Stimulated activated CD4-positive, alpha-beta T cell treated with anti-CD3 and anti-CD28 coated beads, Interleukin-12 subunit alpha, Interleukin-12 subunit beta, amount 100 ng/mL, for 48 hours (primary cell): ENCODE results near the gene ATP4B.

Experiments
- DNase-seq, 3 donors: peaks; one replicate each; pipeline ENCODE4 v3.0.0-alpha.2; 2020; ENCODE audit warnings: low read depth in 2 of 3, low spot score in 1 of 3

The ATP4B gene

DNA sequence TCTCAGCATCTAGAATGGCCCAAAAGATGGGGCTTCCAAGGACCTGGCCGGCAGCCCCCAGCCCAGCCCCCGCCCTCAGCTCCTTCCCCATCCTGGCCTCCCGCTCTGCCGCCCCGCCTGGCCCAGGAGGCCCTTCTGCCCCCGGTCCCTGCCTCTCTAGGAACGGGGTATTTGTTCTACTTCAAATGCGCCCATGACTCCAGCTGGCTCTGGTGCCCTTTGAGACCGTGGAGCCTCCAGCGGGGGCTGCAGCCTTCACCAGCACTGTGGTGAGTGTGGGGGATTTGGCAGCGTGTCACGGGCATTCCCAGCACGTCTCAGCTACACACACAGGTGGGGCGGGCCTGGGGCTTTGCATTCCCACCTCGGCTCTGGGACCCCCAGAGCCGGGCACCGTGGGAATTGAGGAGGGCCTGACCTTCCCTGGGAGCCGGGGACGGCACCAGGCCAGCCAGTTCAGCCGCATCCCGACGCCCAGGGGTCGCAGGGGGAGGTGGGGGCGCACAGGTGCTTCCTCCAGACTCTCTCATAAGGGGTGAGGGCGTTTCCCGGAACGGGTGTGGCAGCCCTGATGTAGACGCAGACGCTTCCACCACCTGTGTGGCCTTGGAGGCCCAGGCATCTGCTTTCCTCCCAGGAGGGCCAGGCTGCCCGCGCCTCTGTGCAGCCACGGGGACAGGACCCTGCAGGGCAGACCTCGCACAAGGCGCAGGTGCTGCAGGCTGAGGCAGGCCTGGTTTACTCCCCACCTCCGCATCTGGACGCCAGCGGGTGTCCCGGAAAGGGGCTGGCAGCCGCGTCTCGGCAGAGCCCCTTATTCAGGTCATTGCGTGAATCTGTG lies 947 bp downstream of the ATP4B start:
- no peak for DNase-seq

DNA sequence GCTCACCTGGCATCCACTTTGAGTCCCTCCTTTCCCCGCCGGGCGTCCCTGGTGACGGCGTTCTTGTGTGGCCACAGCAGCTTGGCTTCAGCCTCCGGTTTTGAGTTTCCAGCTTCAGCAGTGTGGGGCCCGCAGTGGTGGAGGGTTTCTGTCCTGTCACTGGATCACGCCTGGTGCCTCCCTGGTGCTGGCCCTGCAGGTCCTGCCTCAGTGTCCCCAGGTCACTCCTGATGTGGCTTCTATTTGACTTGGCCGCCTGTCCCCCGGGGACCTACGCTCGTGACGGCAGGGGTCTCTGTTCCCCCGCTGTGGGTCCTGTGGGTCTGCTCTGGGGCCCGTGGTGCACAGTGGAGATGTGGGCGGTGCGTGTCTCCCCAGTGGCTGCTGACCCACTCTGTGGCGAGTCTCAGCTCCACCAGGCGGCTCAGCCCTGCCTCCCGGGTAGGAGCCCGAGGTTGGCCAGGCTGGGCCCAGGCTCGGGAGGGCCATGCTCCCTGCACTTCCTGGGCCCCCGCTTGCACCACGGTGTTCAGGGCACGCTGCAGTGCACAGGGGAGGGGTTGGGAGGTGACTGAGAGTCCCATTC lies 1.9 kb downstream of the ATP4B start:
- no peak for DNase-seq

DNA sequence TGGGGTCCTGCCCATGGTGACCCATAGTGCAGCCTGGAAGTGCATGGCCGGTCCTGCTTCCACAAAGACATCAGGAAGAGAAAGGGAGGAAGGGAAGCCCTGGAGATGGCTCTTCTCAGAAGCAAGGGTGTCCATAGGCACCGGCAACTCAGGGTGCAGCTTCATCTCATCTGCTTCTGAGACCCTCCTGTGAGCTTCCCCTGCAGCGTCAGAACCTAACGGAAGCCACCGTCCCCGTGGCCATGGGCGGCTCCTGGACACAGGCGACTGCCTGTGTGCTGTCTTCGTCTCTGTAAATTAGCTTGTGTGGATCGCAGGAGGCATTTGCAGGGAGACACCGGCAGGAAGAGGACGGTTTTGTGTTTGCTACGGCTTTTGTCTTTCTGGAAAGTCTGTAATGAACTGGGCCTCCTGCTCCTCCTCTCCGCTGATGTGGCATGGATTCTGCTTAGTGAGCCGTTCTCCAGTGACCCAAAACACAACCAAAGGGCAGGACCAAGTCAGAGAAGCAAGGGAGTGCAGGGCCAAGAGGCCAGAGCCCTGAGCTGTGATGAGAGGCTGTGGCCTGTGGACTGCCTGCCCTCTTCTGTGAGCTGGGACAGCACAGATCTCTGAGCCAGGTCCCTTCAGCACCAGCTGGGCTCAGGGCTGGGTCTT lies 2.5 kb downstream of the ATP4B start:
- no peak for DNase-seq

DNA sequence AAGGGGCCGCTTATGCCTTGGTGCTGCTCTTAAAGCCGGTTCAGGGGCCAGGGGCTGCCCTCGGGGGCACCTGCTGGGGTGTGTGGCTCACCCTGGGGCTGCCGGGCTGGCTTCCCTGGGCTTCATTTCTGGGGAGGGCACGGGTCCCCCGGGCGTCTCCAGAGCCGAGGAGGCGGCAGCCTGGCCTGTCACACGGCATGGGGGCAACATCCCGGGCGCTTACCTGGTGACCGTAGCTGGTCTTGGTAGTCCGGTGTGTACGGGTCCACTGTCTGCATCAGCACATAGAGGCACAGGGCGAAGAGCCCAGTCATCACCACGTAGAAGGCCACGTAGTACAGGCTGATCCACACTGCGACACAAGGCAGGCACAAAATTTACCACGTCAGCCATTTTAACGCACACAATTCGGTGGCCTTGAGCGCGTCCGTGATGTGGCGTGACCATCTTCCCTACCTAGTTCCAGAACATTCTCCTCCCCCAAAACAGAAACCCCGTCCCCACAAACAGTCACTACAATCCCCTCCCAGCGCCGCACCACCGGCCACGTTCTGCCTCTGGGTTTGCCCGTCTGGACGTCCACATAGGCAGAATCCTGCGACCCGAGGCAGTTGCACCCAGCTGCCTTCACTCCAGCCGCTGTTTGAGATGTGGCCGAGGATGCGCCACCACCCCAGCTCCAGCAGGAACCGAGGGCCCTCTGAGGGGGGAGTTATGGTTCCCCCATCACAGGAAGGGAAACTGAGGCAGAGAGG lies 3.2 kb downstream of the ATP4B start:
- DNase-seq: no peak

DNA sequence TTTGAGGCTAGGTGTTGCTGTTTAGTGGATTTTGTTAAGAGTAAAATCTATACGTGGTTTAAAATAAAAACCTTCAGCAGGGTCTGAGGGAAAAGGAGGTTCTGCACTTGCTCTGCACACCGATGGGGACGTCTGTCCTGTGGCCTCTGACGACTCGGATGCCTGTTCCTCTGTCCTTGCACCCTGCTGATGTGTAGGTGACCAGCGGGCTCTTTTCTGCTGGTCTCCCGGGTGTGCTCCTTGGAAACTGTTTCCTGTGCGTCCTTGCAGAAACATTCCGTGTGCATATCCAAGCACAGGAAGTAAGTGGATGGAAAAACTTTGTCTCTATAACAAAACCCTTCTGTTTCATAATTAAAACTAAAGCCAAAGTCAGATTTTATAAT lies 3.8 kb downstream of the ATP4B start:
- no peak for DNase-seq

DNA sequence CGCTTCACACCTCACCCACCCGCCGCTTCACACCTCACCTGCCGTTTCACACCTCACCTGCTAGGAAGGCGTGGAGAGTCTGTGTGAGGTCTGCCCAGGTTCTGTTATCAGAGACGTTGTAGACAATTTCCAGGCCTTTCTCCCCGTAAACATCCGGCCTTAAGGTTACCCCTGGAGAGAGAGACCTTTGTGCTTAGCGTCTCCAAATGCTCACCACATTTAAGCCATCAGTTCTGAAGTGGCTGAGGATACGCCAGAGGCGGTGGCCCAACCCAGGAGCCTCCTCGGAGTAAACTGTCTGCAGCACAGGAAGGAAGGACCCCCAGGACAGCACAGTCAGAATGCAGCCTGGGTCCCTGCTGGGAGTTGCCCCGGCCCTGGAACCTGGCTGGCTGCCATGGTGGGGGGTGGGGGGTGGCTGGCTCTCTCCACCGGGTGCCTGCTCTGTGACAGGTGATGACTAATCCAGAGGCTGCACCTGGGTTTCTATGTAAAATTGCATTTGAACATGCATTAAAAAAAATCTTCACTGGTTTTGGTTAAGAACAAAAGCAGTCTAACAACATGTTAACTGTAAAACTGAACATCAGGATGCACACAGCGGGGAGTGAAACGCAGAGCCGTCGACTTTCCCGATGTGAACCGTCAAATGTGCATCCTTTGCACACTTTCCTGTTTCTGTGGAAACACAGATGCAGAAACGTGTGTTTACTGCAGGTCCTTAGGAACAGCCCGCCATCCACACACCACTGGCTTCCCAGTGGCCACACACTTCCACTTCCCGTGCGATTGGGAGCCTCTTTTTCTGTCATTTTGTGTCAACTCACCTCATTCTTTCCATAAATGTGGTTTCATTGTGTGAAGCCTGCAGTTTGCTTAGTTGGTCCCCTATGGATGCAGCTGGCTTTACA lies 4.5 kb downstream of the ATP4B start:
- DNase-seq: no peak

DNA sequence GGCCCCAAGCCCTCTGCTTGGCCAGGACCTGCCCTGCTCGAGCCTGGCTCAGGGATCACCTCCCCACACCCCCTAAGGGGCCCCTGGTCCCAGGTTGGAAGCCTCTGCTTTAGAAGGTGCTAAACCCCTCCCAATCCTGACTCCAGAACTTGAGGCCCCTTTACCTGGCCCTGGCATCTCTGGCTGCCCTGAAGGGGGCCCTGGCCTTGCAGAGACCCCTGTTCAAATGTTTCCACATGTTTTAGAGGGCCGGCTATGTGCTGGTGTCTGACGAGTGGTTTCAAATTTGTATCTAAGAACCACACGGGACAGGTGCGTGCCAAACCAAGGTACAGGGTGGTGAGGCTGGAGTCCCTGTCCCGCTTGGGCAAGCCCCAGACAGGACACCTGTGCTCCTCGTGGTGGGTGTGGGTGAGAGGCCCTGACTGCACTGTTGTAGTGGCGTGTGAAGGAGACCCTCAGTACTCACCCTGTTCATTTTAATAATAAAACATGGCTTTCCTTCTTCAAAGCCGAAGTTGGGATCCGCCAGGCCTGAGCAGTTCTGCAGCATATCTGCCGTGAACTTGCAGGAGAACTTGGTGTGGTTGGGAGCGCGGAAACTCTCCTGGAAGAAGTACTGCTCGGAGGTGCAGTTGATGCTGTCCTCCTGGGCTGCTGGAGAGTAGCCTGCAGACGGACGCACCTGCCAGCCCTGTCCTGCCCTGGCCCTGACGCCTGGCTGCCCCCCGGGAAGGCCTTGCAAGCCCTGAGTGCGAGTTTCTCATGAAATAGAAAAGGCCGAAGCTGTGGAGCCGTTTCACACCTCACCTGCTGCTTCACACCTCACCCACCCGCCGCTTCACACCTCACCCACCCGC lies 5.4 kb downstream of the ATP4B start:
- DNase-seq: no peak

DNA sequence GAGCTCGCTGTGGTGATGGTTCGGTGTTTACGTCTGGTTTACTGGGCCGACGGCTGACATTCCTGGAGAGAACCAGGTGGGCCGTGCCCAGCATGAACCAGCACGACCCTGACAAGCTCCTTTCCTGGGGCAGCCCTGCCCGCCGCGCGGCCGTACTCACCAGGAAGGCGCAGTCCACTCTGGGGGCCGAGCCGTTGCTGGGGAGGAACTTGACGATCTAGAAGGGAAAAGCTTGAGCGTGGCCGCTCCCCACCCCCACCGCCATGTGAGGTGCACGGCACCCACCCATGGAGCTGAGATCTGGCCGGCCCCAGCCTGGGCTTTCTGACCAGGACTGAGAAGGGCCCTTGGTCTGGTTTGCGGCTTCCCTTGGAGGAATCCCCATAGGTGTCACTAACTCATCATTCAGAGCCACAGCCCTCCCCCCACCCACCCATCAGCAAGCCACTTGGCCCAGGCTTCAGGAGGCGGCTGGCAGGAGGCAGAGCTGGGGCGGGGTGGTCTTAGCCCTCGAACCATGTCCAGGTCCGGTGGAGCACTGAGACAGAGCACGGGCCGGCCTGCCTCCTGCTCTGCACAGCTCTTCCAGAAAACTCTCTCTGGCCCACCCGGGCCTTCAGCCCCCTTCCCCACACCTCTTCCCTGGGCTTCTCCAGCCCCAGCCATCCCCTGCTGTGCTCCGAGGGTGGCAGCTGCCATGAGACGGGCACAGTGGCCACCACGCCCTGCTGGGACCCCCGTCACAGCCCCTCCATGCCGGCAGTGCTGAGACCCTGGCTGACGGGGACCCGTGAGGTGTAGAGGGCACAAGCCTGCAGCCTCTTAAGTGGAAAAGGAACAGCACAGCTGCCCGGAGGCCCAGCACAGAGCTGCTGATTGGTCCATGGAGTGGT lies 6.2 kb downstream of the ATP4B start:
- DNase-seq: no peak

DNA sequence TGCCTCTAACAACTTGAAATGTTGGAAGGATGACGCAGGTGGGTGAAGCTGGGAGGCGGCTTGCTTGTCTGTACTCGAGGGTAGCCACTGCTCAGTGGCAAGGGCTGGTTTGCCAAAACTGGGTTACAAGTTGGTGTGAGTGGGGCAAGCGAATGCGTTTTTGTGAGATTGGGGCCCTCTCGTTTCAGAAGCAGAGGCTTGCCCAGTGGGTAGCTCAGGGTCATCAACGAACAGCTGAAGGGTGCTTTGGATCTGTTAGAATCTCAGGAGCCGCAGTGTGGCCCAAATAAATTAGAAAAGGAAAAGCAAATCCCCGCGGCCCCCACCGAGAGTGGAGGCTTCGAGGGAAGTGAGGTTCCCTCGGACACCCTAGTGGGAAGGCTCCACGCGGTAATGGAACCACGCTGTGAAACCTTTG lies 7.3 kb downstream of the ATP4B start:
- no peak for DNase-seq

DNA sequence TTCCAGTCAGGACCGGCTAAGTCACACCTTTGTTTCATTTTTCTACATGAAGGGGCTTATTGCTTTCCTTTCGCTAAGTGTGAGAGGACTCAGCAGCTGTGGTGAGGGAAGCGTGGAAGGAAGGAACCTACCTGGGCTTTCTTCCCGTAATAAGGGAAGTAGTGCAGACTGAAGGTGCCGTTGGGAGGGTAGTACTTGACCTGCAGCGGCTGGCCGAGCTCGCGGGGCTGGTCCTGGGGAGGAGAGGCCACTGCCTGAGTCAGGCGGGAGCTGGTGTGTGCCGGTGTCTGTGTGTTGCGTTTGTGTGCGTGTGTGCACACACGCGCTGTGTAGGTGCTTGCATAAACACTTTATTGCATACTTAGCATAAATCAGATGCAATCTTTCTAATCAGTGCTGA lies 7.7 kb downstream of the ATP4B start:
- DNase-seq: no peak

DNA sequence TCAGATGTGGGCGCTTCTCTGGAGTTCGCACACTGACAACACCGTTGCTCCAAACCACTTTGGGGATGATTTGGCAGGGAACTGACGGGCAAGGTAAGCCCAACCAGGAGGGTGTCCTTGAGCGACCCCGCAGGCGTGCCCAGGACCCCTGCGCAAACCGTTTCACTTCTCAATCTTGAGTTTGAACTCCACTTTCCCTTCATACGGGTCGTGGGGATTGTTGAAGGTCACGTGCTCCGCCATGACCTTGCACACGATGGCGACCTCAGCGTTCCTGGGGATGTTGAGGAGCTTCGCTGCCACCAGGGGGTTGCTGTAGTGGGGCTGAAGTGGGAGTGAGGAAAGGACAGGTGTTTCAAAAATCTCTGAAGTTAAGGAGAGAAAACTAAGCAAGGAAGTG lies 8.8 kb downstream of the ATP4B start:
- no peak for DNase-seq

DNA sequence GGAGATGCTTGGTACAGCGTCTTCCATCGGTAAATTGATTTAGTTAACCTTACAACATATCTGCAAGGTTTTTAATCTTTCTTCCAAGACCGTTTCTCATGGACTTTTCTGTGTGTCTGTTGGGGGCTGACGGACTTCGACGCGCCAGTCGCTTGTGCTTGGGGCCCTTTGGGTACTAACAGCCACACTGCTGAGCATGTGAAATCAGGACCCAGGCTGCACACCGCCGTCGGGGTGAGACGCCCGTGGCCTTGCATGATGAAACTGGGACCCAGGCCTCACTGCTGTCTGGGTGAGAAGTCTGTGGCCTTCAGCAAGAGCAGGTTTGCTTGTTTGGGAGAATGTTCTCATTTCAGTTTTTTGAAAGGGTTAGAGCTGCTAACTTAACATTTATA lies 9.8 kb downstream of the ATP4B start:
- DNase-seq: no peak

DNA sequence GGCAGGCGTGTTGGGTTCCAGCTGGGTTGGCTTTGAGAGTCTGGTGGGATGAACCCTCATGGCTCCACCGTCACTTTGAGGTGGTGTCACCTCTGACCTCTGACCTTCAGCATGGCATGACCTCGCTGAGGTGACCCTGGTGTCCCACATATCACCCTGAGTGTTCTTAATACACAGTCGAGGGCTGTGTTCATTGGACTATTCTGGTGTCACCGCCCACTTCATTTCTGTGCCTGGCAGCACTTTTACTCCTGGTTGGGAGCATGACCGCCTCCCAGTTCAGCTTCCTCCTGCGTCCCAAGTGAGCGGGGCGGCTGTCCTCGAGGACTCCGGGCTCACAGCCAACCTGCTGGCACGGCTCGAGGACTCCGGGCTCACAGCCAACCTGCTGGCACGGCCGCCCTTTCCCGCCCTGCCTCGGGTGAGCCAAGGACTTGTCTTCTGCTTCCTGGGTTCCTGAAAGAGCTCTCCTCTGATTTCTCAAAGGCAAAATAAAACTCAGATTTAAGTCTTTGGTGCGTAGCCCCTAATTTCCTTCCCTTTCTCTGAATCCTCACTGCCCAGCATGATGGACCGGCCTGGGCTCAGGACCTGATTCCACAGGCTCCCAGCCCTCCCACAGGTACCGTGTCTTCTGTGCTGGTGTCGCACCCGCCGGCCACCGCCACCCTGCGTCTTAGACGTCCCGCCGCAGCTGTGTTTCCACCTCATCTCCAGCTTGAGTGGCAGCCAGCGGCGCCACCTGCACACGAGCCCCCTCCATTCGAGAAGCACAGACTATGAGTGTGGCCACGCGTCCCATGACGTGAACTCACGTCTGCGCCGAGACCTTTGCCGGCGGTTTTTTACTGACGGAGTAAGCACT lies 10.4 kb downstream of the ATP4B start:
- no peak for DNase-seq

DNA sequence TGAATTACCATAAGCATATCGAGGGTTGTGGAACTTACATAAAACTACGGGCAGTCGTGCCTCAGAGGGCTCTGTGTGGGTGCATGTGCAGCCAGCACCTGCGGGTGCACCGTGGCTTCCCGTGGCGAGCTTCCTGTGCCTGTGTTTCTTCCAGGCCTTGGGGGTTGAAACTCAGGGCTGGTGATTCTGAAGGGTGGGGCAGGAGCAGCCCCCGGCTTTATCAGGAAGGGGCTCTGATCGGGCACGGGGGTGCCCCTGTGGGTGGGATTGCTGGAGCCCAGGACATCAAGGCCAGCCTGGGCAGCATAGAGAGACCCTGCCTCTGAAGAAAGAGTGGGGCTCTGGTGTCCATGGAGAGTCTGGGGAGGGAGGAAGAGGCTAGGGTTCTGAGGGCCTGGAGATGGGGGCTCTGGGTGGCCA lies 11.1 kb downstream of the ATP4B start:
- no peak for DNase-seq

DNA sequence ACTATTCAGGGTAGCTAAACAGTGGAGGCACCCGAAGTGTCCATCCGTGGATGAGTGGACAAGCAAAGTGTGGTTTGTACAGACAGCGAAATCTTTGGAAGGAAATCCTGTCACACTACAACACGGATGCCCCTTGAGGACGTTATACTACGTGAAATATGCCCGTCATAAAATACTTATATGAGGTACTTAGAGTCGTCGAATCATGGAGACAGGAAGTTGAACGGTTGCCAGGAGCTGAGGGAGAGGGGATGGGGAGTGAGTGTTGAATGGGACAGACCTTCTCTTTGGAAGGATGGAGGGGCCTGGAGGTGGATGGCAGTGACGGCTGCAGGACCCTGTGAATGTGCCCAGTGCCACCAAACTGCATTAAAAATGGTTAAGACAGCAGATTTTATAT lies 11.6 kb downstream of the ATP4B start:
- no peak for DNase-seq

DNA sequence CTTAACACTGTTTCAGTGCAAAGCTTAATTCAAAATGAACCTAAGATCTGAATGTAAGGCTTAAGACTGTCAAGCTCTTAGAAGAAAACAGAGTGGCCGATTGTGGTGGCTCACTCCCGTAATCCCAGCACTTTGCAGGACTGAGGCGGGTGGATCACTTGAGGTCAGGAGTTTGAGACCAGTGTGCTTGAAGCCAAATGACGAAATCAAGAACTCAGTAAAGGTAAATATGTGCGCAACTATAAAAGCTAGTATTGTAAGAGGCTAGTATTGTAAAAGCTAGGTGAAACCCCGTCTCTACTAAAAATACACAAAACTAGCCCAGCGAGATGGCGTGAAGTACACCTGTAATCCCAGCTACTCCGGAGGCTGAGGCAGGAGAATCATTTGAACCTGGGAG lies 12.7 kb downstream of the ATP4B start:
- DNase-seq: no peak

DNA sequence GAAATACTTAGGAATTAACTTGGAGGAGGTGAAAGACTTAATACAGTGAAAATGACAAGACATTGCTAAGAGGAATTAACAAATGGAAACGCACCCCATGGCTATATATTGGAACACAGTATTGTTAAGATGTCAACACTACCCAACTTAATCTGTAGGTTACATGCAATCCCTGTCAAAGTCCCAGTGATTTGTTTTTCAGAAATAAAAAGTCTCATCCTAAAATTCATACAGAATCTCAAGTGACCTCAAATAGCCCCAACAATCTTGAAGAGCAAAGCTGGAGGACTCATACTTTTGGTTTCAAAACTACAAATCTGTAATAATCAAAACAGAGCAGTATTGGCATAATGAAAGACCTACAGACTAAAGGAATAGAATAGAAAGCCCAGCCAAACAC lies 13.2 kb downstream of the ATP4B start:
- no peak for DNase-seq

DNA sequence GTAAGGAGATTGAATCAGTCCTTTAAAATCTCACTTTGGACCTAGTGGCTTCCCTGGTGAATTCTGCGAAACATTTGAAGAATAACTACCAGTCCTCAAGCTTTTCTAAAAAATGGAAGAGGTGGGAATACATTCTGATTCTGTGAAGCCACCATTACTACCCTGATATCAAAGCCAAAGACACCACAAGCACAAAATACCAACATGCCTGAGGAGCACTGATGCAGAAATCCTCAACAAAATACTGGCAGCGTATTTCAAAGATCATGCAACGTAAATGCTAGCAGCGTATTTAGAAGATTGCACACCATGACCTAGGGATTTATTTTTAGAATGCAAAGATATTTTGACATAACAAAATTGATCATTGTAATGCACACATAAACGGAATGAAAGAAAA lies 14.4 kb downstream of the ATP4B start:
- no peak for DNase-seq
